Measurements from ENCODE around the gene MKI67. TPM values are rescaled to one million over a fixed set of nuclear protein-coding genes. Genes with fewer than 3 reads are reported as not detected.
"Not testable (repeated sequence)": the region's sequence is repeated elsewhere in the genome, so short reads cannot be mapped to it uniquely, and the experiment has no call there.

MKI67 gene
- total RNA-seq, 1 donor from 2014 or later = 0.39 TPM

DNA sequence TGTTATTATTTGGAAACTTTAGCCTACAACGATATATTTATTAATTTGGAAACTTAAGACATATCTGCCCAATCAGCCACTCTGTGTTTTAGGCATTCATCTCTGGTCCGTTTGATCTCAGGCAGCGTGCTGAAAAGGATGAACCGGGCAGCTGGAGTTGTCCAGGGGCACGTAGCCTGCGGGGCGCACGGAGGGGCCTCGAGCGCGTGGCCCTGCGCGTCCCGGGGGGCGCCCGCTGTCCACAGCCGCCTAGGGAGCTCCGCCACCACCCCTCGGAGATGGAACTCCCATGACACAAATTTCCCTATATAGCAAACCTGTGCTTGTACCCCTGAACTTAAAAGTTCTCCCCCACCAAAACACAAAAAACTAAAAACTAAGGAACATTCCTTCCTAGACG, 24.3 kb upstream of the MKI67 start:
- DNase-seq (ENCODE audit: low spot score) = no peak

DNA sequence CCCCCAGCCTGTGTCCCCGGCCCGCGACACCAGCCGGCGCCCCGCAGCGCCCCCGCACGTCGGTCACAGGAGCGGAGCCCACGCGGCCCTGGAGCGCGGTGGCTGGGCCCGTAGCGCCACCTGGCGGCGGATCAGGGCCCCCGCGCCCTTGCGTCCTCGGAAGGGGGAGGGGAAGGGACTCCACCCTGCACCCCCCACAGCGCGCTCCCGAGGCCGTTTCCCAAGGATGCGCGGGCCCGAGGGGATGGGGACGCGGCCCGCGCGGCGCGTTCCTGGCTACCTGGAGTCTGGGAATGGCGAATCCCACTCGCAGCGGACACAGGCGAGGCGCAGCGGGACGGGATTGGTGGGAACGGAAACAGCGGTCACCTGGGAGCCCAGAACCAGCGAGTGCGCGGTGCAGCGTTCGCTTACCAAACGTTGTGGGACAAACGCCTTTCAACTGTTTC, 23.8 kb upstream of the MKI67 start:
- no peak for DNase-seq (ENCODE audit: low spot score)

- DNase-seq (ENCODE audit: low spot score) = no peak
Measured at GRCh38 chr10:128149267-128150014, 23.2 kb upstream of the MKI67 start.

- no peak for DNase-seq (ENCODE audit: low spot score)
Measured at GRCh38 chr10:128147669-128148068, 21.4 kb upstream of the MKI67 start.

- no peak for DNase-seq (ENCODE audit: low spot score)
Measured at GRCh38 chr10:128147064-128147463, 20.8 kb upstream of the MKI67 start.

DNA sequence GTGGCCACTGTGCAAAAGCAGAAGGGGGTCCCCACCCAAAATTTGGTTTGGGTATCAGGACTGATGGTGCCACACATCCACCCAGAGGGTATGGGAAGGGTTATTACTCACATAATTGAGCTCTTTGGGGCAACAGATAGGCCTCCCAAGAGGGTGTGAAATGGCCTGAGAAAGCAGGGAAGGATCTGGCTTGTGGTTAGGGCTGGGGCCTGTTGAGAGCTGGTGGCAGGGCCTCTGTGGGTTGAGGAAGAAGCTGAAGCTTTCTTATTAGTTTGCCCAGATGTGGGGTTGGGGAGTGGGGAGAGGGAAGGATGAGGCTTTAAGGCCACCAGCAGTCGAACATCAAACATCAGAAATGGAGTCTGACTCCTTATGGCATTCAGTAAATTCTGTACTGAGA, 18.3 kb upstream of the MKI67 start:
- no peak for DNase-seq (ENCODE audit: low spot score)

DNA sequence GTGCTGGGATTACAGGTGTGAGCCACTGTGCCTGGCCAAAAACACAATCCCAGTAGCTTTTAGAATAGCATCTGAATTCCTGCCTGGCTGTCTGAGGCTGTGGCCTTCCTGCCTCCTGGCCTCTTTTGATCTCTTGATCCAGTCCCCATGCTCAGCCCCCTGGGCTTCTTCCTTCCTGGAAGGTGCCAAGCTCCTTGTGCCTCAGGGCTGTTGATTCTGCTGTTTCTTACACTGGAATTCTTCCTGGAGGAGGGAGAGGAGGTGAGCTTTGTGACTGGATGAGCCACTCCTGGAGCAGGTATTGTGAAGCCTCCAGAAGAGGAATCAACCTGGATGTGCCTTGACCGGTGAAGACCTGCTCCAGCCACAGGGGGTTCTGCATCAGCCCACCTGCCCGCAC, 17.3 kb upstream of the MKI67 start:
- no peak for DNase-seq (ENCODE audit: low spot score)

GRCh38 chr10:128140425-128140824, 14.2 kb upstream of the MKI67 start:
- DNase-seq (ENCODE audit: low spot score) = no peak

DNA sequence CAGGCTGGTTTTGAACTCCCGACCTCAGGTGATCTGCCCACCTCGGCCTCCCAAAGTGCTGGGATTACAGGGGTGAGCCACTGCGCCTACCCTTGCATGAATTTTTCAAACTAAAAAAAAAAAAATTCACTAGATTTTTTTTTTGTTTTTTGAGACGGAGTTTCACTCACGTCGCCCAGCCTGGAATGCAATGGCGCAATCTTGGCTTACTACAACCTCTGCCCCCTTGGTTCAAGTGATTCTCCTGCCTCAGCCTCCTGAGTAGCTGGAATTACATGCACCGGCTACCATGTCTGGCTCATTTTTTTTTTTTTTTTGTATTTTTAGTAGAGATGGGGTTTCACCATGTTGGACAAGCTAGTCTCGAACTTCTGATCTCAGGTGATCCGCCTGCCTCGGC, 12.2 kb upstream of the MKI67 start:
- not testable (repeated sequence) for DNase-seq (ENCODE audit: low spot score)

DNA sequence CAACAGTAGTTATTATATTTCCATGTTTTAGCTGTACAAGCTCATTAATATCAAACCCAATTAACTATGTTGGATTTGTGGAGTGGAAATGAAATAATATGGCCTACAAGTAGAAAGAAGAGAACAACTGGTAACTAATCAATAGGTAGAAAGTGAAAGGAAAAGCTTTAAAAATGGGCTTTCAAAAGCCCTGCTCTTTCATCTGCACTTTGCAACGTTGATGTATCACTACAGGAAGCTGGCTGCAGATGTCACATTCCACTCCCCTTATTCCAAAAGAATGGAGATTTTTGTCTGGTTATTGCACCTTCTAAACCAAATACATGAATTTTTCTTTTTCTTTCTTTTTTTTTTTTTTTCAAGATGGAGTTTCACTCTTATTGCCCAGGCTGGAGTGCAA, 11.7 kb upstream of the MKI67 start:
- no peak for DNase-seq (ENCODE audit: low spot score)

DNA sequence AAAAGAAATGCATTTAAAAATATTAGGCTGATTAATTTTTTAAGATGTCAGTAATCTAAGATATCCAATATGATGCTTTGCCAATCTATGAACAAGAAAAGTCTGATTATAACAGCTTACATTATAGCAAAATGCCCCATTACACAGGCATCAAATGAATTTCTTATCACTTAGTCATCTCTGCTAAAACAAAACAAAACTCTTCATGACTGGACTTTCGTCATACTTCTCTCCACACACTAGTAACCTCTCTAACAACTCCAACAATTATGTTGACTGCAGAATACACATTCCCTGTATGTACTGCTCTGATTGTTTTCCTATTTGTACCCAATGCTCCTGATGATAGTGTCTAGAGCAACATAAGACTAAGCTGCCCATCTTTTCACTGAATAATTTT, 3.8 kb upstream of the MKI67 start:
- no peak for DNase-seq (ENCODE audit: low spot score)

DNA sequence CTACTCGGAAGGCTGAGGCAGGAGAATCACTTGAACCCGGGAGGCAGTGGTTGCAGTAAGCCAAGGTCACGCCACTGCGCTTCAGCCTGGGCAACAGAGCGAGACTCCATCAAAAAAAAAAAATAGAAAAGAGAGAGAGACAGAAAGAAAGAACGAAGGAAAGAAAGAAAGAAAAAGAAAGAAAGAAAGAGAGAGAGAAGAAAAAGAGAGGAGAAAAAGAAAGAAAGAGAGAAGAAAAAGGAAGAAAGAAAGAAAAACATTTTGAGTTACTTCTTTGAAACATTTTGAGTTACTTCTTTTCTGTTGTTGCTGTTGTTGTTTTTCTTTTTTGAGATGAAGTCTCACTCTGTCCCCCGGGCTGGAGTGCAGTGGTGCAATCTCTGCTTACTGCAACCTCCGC, 2.4 kb upstream of the MKI67 start:
- DNase-seq (ENCODE audit: low spot score) = no peak

DNA sequence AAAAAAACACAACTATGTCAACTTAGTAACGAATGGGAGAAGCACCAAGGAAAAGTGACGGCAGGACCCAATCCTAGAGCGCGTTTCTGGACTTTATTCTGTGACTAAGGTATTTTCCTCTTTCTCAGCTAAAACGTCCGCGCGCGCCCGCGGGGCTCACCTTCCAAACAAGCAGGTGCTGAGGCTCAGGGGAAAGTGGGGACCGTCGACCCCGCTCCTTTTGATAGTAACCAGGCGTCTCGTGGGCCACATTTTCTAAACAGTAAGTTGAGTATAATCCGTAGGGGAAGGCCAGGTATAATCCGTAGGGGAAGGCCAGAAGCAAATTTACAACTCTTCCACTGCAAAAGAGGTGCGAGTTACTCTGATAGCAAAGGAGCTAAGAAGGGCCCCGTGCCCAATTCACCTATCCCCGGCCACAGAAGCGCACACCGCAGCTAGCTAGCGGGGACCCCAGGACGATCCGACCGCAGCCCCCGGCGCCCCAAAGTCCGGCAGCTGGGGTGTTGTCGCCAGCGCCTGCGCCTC, 743 bp downstream of the MKI67 start:
- DNase-seq (ENCODE audit: low spot score) = peak; percentile 81

- DNase-seq (ENCODE audit: low spot score) = peak; percentile 84
Measured at GRCh38 chr10:128124813-128125403, 1.3 kb downstream of the MKI67 start.

- DNase-seq (ENCODE audit: low spot score) = no peak
Measured at GRCh38 chr10:128123846-128124245, 2.4 kb downstream of the MKI67 start.

GRCh38 chr10:128122931-128123330, 3.3 kb downstream of the MKI67 start:
- DNase-seq (ENCODE audit: low spot score) = no peak

DNA sequence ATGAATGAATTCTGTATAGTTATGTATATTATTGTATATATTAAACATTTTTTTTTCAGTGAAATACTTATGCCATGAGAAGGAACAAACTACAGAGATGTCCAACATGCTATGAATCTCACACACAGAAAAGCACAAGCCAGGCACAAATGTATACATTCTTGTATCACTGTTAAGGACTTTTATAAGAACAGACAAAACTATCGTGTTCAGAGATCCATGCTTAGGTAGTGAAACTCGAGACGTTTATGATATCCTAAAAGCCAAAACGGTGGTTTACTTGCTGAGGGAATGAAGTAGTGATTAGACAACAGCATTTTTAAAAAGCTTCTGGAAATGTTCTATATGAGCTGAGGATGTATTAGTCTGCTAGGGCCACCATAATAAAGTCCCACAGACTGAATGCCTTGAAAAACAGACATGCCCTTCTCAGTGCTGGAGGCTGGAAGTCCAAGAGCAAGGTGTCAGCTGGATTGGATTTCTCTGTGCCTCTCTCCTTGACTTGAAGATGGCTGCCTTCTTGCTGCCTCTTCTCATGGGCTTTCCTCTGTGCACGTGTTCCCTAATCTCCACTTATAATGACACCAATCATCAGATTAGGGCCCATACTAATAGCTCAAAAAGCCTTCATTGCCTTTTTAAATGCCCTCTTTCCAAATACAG, 4.3 kb downstream of the MKI67 start:
- no peak for DNase-seq (ENCODE audit: low spot score)

GRCh38 chr10:128116851-128117615, 9.2 kb downstream of the MKI67 start:
- no peak for DNase-seq (ENCODE audit: low spot score)

DNA sequence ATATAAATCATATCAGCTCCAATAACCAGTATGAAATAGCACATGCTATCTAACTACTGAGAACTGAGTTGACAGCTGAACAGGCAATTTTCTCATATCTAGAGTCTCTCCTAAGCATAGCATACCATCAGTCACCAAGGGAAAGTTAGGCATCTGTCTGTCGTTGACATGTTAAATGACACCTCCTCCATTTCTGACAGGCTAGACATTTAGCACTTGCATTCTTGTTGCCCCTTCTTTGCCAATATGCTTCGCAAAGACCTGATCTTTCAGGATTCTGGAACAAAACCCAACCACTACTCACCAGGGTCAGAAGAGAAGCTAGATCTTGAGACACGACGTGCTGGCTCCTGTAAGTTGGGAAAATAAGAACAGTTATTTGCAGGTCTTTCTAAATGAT, 10.0 kb downstream of the MKI67 start:
- no peak for DNase-seq (ENCODE audit: low spot score)

- no peak for DNase-seq (ENCODE audit: low spot score)
Measured at GRCh38 chr10:128115356-128115755, 10.9 kb downstream of the MKI67 start.

DNA sequence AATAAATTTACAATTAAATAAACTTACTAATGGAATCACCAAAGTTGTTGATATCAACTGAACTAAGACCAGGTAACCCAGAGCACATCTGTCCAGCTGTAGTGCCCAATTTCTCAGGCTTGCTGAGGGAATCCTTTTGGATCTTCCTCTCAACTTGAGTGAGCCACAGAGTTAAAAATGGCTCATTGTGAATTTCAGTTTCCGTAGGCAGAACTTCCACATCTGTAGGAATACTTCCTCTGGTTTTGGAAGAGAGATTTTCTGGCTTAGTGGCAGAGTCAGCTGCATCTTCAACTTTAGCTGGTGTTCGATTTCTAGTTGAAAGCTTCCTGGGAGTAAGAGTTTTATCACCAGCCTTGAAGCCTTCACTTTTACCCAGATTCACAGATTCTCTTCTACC, 11.3 kb downstream of the MKI67 start:
- DNase-seq (ENCODE audit: low spot score) = no peak

GRCh38 chr10:128113026-128113425, 13.2 kb downstream of the MKI67 start:
- DNase-seq (ENCODE audit: low spot score) = no peak
